Skeletal muscle satellite cell (primary cell): ENCODE measurements around the gene HM13.
A peak's percentile ranks its signal among the peaks of the same experiment; 100 is the strongest.

Source experiments
- H3K27me3 ChIP-seq: 2 replicates; pipeline ENCODE4 v1.7.0; 2013; ENCODE audit warnings: low read length; ENCODE audit not compliant: control insufficient read depth, insufficient read depth
- H3K36me3 ChIP-seq: 2 replicates; pipeline ENCODE4 v1.7.0; 2013; ENCODE audit warnings: mild to moderate bottlenecking, control low read depth, low read length; ENCODE audit not compliant: insufficient read depth
- H3K4me1 ChIP-seq: 2 replicates; pipeline ENCODE4 v1.7.0; 2013; ENCODE audit warnings: low read length; ENCODE audit not compliant: control insufficient read depth, insufficient read depth
- H3K4me2 ChIP-seq: 2 replicates; pipeline ENCODE4 v1.7.0; 2013; ENCODE audit warnings: mild to moderate bottlenecking, low read length
- H3K4me3 ChIP-seq: 2 replicates; pipeline ENCODE4 v1.7.0; 2013; ENCODE audit warnings: low read length
- H3K9ac ChIP-seq: 2 replicates; pipeline ENCODE4 v1.7.0; 2013; ENCODE audit warnings: mild to moderate bottlenecking, low read depth, low read length, moderate library complexity
- H3K9me3 ChIP-seq: replicated peaks from 2 replicates; pipeline ENCODE4 v1.7.0; 2013; ENCODE audit warnings: mild to moderate bottlenecking, control low read depth, low read length

The HM13 gene

GRCh38 chr20:31562241-31562640 is 48.0 kb downstream of the HM13 start:
- Histone ChIP-seq H3K4me3 (no peak overlapping the region), H3K4me1 (peaks cover 51% of the 10 kb centered on the region), H3K9me3 (no peaks in the 10 kb centered on the region), H3K27me3 (no peaks in the 10 kb centered on the region), H3K36me3 (peaks cover 57% of the 10 kb centered on the region), H3K4me2 (no peak overlapping the region), H3K9ac (peak overlapping the region; percentile 43)

GRCh38 chr20:31564284-31564683 is 50.0 kb downstream of the HM13 start:
- Histone ChIP-seq H3K4me1 (peaks cover 59% of the 10 kb centered on the region), H3K9ac (no peak overlapping the region), H3K4me2 (no peak overlapping the region), H3K36me3 (peaks cover 49% of the 10 kb centered on the region), H3K9me3 (no peaks in the 10 kb centered on the region), H3K27me3 (no peaks in the 10 kb centered on the region), H3K4me3 (no peak overlapping the region)

- no peaks in the 10 kb centered on the region for H3K27me3 ChIP-seq
- H3K4me2 ChIP-seq = no peak overlapping the region
- no peaks in the 10 kb centered on the region for H3K9me3 ChIP-seq
- no peak overlapping the region for H3K4me3 ChIP-seq
- H3K9ac ChIP-seq = no peak overlapping the region
- H3K36me3 ChIP-seq = peaks cover 47% of the 10 kb centered on the region
- H3K4me1 ChIP-seq = peaks cover 59% of the 10 kb centered on the region
Measured at GRCh38 chr20:31565699-31566318, 51.6 kb downstream of the HM13 start.

- Histone ChIP-seq H3K4me3 (no peak overlapping the region), H3K36me3 (peaks cover 47% of the 10 kb centered on the region), H3K4me1 (peaks cover 61% of the 10 kb centered on the region), H3K9ac (no peak overlapping the region), H3K27me3 (no peaks in the 10 kb centered on the region), H3K9me3 (no peaks in the 10 kb centered on the region), H3K4me2 (no peak overlapping the region)
Measured at GRCh38 chr20:31566319-31566657, 52.0 kb downstream of the HM13 start.

- Histone ChIP-seq H3K4me1 (peaks cover 57% of the 10 kb centered on the region), H3K36me3 (peaks cover 42% of the 10 kb centered on the region), H3K9ac (no peak overlapping the region), H3K4me2 (no peak overlapping the region), H3K4me3 (no peak overlapping the region), H3K9me3 (no peaks in the 10 kb centered on the region), H3K27me3 (no peaks in the 10 kb centered on the region)
Measured at GRCh38 chr20:31566658-31567379, 52.6 kb downstream of the HM13 start.

GRCh38 chr20:31567380-31567720 is 53.1 kb downstream of the HM13 start:
- Histone ChIP-seq H3K9me3 (no peaks in the 10 kb centered on the region), H3K4me1 (peaks cover 56% of the 10 kb centered on the region), H3K27me3 (no peaks in the 10 kb centered on the region), H3K9ac (no peak overlapping the region), H3K4me3 (no peak overlapping the region), H3K4me2 (no peak overlapping the region), H3K36me3 (peaks cover 37% of the 10 kb centered on the region)

GRCh38 chr20:31568041-31568731 is 53.9 kb downstream of the HM13 start:
- H3K4me2 ChIP-seq = no peak overlapping the region
- no peaks in the 10 kb centered on the region for H3K9me3 ChIP-seq
- peaks cover 52% of the 10 kb centered on the region for H3K4me1 ChIP-seq
- no peaks in the 10 kb centered on the region for H3K27me3 ChIP-seq
- peak overlapping the region; percentile 70 for H3K9ac ChIP-seq
- H3K4me3 ChIP-seq = no peak overlapping the region
- peaks cover 30% of the 10 kb centered on the region for H3K36me3 ChIP-seq

- Histone ChIP-seq H3K27me3 (no peaks in the 10 kb centered on the region), H3K4me2 (no peak overlapping the region), H3K9me3 (no peaks in the 10 kb centered on the region), H3K9ac (peak overlapping the region; percentile 70), H3K4me3 (no peak overlapping the region), H3K4me1 (peaks cover 57% of the 10 kb centered on the region), H3K36me3 (peaks cover 26% of the 10 kb centered on the region)
Measured at GRCh38 chr20:31568773-31569162, 54.5 kb downstream of the HM13 start.

GRCh38 chr20:31569163-31570020 is 55.1 kb downstream of the HM13 start:
- Histone ChIP-seq H3K4me2 (peak overlapping the region; percentile 1), H3K4me3 (no peak overlapping the region), H3K9ac (peak overlapping the region; percentile 70), H3K27me3 (no peaks in the 10 kb centered on the region), H3K9me3 (no peaks in the 10 kb centered on the region), H3K36me3 (peaks cover 20% of the 10 kb centered on the region), H3K4me1 (peaks cover 62% of the 10 kb centered on the region)

GRCh38 chr20:31570021-31570463 is 55.8 kb downstream of the HM13 start:
- Histone ChIP-seq H3K4me3 (no peak overlapping the region), H3K4me1 (peaks cover 62% of the 10 kb centered on the region), H3K9me3 (no peaks in the 10 kb centered on the region), H3K9ac (peak overlapping the region; percentile 70), H3K36me3 (peaks cover 18% of the 10 kb centered on the region), H3K4me2 (peak overlapping the region; percentile 1), H3K27me3 (no peaks in the 10 kb centered on the region)
